Spleen (tissue), 7 donors: ENCODE data around the gene PYCR2.

ENCODE experiments used
- POLR2A ChIP-seq, 3 donors: fragments of 450-650 bp; IDR thresholded peaks; one replicate each; pipeline ENCODE4 v1.5.1; 2017; ENCODE audit warnings: antibody characterized with exemption in 3 of 3, mild to moderate bottlenecking in 1 of 3
- TF ChIP-seq, protein P1 (sequence below), 11 experiments: fragments of 200-600 bp in 7 of 11; fragments of 450-650 bp in 4 of 11; sonication (generic) in 4 of 11; IDR thresholded peaks in 8 of 11; conservative IDR thresholded peaks in 3 of 11; 1 replicate in 7 of 11; 2 replicates in 4 of 11; pipeline versions ENCODE4 v1.4.0 to v1.8.0; 2016 to 2021; ENCODE audit warnings: antibody characterized with exemption in 11 of 11, inconsistent platforms in 4 of 11, mild to moderate bottlenecking in 1 of 11
- donor health status: DM: no; HTN: no; CAD: no; lungs with moderate emphysema.
- donor health status: DM: no; HTN: no; CAD: no.
- donor health status: DM: no; HTN: no; CAD: no.

DNA sequence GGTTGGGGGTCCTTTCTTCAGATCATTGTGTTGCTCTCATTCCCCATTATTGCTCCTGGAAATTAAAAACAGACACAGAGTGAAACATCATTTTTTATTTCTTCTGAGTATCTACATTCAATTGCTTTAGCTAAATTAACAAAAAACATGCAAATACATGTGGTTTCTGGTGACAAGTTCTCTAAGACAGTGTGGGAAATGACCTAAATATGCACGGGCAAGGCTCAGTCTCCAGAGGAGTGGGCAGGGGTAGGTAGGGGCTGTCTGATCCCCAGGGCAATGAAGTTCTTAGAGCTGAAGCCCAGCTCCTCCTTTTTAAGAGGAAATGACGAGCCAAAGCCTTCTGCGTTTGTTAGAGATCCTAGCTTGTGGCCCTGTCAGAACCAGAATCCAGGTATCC is 12.5 kb upstream of the PYCR2 start:
- TF ChIP-seq, protein P1, sequence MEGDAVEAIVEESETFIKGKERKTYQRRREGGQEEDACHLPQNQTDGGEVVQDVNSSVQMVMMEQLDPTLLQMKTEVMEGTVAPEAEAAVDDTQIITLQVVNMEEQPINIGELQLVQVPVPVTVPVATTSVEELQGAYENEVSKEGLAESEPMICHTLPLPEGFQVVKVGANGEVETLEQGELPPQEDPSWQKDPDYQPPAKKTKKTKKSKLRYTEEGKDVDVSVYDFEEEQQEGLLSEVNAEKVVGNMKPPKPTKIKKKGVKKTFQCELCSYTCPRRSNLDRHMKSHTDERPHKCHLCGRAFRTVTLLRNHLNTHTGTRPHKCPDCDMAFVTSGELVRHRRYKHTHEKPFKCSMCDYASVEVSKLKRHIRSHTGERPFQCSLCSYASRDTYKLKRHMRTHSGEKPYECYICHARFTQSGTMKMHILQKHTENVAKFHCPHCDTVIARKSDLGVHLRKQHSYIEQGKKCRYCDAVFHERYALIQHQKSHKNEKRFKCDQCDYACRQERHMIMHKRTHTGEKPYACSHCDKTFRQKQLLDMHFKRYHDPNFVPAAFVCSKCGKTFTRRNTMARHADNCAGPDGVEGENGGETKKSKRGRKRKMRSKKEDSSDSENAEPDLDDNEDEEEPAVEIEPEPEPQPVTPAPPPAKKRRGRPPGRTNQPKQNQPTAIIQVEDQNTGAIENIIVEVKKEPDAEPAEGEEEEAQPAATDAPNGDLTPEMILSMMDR (IDR thresholded peaks at IDR 0.05 in 8 of 11, conservative IDR thresholded peaks at IDR 0.05 in 3 of 11) = no peak
- TF ChIP-seq POLR2A (IDR thresholded peaks at IDR 0.05) = no peak
